HG03520 (cell line): ENCODE results near the gene RNASE7.
"Not testable (repeated sequence)": the region's sequence is repeated elsewhere in the genome, so short reads cannot be mapped to it uniquely, and the experiment has no call there.

Experiments used
- ATAC-seq: cut with Tn5 transposase; IDR thresholded peaks from one replicate; pipeline ENCODE4 v1.9.1; 2021; ENCODE audit warnings: mild to moderate bottlenecking, moderate library complexity; ENCODE audit not compliant: unreplicated experiment

The RNASE7 gene

DNA sequence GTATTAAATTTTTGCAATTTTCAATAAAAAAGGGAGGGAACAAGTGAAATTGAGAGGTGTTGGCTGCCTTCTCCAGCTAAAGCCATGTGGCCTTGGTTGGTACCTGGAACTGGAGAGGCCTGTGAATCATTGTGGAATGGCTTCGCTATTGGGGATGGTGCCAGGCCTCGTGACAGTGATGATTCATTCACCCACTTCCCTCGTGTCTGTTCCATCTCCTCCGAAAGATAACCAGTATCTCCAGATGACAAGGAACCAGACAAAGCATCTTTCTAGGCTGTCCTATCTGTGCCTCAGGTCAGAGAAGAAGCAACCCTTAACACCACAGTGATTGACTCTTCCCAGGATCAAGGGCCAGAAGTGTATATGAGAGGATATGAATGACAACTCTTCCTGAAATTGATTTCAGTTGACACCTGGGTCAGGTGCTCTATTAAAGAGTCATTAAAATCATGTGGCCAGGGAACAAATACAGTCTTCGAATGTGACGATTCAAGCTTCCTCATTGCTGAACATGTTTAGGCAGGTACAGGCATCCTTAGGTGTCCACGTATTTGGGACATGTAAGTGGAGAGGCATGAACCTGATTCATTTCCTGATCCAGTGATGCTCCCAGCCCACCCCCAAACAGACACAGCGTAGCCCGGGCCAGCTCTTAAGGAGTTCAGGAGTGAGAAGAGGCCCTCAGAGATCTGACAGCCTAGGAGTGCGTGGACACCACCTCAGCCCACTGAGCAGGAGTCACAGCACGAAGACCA lies at the start of gene RNASE7:
RNASE7 (plus strand) TSS at position 687 of the 758 bp plus-strand sequence. CDS start 631 bp downstream, outside the sequence.
- no peak for ATAC-seq

DNA sequence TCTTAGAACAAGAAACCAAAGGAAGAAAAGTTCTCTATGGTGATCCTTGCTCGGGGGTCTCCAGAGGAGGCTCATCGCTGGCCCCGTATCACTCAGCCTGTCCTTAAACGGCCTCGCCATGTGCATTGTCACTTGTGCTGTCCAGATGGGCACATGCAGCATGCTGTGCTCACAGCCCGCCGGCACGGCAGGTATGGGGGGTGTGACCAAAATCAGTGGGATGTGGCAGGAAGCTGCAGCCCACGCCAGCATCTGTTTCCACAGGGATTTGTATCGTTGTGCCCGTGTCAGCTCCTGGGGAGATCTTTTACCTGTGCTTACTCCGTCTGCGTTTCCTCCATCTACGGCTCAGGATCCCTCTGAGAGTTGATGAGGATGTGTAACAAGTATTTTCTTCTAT lies 45.6 kb upstream of the RNASE7 start:
- no peak for ATAC-seq

GRCh38 chr14:20997115-20997514 lies 45.0 kb upstream of the RNASE7 start:
- ATAC-seq = no peak

- no peak for ATAC-seq
Measured at GRCh38 chr14:20997564-20997963, 44.6 kb upstream of the RNASE7 start.

DNA sequence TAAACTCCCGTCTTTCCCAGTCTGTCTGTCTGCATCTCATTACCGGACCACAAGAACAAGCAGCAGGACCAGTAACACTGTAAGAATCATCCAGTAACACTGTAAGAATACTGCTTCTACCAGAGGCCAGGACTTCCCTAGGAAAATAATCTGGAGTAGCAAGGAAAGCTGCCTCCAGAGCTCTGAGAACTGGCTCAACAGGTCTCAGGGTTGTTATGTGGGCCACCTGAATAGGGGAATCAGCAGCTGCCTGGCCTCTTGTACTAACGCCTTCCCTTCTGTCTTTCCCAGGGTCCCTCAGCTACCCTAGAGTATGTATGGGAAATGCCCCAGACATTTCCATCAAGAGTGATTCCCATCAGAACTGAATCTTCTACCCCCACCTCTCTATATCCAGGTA lies 44.0 kb upstream of the RNASE7 start:
- no peak for ATAC-seq

- ATAC-seq = no peak
Measured at GRCh38 chr14:20998674-20999366, 43.3 kb upstream of the RNASE7 start, which contains the start of gene SLC39A2. SLC39A2 (plus strand) TSS chr14:20999293; CDS start chr14:20999447, 154 bp downstream.

DNA sequence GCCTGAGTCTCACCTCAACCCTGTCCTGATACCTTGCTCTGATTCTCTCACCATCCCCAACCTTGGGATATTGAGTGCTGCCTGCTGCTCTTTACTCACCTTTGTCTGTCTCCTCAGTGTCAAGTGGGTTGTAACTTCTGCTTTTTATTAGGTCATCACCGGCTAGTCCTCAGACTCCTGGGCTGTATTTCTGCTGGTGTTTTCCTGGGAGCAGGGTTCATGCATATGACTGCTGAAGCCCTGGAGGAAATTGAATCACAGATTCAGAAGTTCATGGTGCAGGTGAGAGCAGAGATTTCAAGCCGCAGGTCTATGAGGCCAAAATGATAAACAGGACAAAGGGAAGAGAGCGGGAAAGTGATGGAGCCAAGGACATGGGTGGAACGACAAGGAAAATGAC lies 42.6 kb upstream of the RNASE7 start:
- ATAC-seq = no peak

- ATAC-seq = no peak
Measured at GRCh38 chr14:21001218-21001617, 40.9 kb upstream of the RNASE7 start.

GRCh38 chr14:21003788-21004346 lies 38.3 kb upstream of the RNASE7 start:
- ATAC-seq = no peak

GRCh38 chr14:21009721-21010120 lies 32.4 kb upstream of the RNASE7 start:
- ATAC-seq = not testable (repeated sequence)

- ATAC-seq = no peak
Measured at GRCh38 chr14:21011136-21011535, 31.0 kb upstream of the RNASE7 start.

DNA sequence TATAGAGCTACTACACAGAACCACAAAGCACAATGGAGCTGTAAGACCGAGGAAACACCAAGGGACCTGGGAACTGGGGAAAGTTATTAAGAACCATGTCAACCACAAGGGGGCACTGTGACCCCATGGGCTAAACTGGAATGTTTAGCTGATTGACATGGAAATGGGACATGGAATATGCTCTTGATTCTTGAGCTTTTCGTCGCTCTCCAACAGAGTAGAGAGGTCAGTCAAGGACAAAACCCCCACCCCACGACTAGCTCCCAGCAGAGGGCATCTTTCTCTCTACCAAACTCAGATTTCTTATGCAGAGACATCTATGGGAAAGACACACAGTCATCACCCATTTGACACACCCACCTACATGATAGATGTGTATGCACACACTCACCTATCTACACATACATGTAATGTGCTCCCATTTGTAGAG lies 27.4 kb upstream of the RNASE7 start:
- no peak for ATAC-seq

DNA sequence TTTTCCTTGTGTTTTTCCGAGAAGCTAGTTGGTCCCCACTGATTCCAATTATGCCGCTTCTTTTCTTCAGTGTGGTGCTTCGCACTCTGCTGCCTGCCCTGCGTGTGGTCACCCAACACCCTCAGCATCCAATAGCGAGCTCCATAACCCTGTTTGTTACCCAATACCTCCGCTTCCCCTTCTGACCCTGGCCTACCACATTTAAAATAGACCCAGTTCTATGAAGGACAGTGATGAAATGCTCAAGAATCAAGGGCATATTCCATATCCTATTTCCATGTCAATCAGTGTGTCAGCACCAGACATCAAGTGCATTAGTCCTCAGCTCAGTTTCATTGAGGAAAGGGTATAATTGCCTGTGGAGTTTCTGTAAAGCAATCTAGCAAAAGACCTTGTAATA lies 26.9 kb upstream of the RNASE7 start:
- ATAC-seq = no peak

GRCh38 chr14:21016413-21017190 lies 25.6 kb upstream of the RNASE7 start:
- ATAC-seq = no peak

GRCh38 chr14:21017528-21018245 lies 24.5 kb upstream of the RNASE7 start:
- no peak for ATAC-seq

DNA sequence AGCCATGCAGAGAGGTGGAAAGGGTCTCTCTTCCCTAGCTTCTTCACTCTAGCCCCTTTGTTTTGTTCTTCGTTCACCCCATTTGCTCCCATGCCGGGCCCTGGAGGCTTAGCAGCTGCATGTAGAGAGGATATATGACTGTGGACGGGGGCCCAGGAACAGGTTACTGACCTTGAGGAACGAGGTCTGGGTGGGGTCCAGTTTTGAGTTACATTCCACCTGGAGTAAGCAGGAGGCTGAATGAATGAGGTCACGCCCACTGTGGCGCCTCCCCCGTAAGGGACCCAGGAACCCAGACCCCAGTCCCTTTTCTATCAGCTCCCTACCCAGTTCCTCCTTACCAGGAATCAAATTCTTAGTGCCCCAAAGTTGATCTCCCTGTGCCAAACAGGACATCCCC lies 23.9 kb upstream of the RNASE7 start:
- ATAC-seq = no peak

- ATAC-seq = no peak
Measured at GRCh38 chr14:21018781-21019180, 23.4 kb upstream of the RNASE7 start.

DNA sequence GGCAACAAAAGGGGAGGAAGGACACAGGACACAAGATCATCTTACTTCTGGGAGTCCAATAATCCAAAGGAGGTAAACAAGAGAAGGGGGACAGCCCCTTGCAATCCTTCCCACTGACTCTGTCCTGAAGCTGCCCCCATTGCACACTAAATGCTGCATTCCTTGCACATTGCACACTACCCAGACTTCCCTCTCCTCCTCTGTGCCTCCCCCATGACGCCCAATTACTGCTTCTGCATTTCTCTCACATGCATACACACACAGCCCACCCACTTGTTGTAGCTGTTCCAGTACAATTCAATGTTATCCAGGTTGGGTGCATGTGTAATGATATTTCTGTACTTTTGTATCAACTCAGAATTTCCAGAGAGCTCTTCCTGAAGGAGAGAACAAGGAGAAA lies 22.8 kb upstream of the RNASE7 start:
- ATAC-seq = no peak

GRCh38 chr14:21020977-21021545 lies 21.1 kb upstream of the RNASE7 start:
- no peak for ATAC-seq

GRCh38 chr14:21022686-21023085 lies 19.5 kb upstream of the RNASE7 start:
- no peak for ATAC-seq
